Smooth muscle cell (in vitro differentiated cells): ENCODE results near the gene CDK6. TPM values are rescaled to one million over a fixed set of nuclear protein-coding genes. Genes with fewer than 3 reads are reported as not detected.

ENCODE experiments used
- DNase-seq: peaks from one replicate; lab custom pipeline; 2025; ENCODE audit not compliant: unreplicated experiment; lab: John Stamatoyannopoulos, UW
- H2AFZ ChIP-seq: fragments of 200-600 bp; sonication (generic); 2 replicates; pipeline ENCODE4 v1.6.0; 2016; ENCODE audit warnings: antibody characterized with exemption, low read depth, mild to moderate bottlenecking
- H3F3A ChIP-seq: fragments of 200-600 bp; sonication (generic); 2 replicates; pipeline ENCODE4 v1.6.0; 2017; ENCODE audit warnings: antibody characterized with exemption, low read depth
- H3K27ac ChIP-seq: fragments of 200-600 bp; sonication (generic); 2 replicates; pipeline ENCODE4 v1.5.1; 2016; ENCODE audit warnings: low read depth, mild to moderate bottlenecking
- H3K27me3 ChIP-seq: fragments of 200-600 bp; sonication (generic); 2 replicates; pipeline ENCODE4 v1.6.1; 2016; ENCODE audit warnings: low read depth, mild to moderate bottlenecking
- H3K36me3 ChIP-seq: fragments of 200-600 bp; sonication (generic); 2 replicates; pipeline ENCODE4 v1.5.1; 2016; ENCODE audit warnings: low read depth
- H3K4me1 ChIP-seq: fragments of 200-600 bp; sonication (generic); 2 replicates; pipeline ENCODE4 v1.5.1; 2016; ENCODE audit warnings: low read depth
- H3K4me2 ChIP-seq: fragments of 200-600 bp; sonication (generic); 2 replicates; pipeline ENCODE4 v1.6.0; 2016; ENCODE audit warnings: mild to moderate bottlenecking
- H3K4me3 ChIP-seq: fragments of 200-600 bp; sonication (generic); 2 replicates; pipeline ENCODE4 v1.5.1; 2016; ENCODE audit warnings: mild to moderate bottlenecking
- H3K79me2 ChIP-seq: fragments of 200-600 bp; sonication (generic); 2 replicates; pipeline ENCODE4 v1.6.0; 2016; ENCODE audit warnings: low read depth, mild to moderate bottlenecking
- H3K9ac ChIP-seq: fragments of 200-600 bp; sonication (generic); 2 replicates; pipeline ENCODE4 v1.6.0; 2016; ENCODE audit warnings: low read depth
- H3K9me3 ChIP-seq: fragments of 200-600 bp; sonication (generic); replicated peaks from 2 replicates; pipeline ENCODE4 v1.5.1; 2016; ENCODE audit warnings: low read depth
- H4K20me1 ChIP-seq: fragments of 200-600 bp; sonication (generic); 2 replicates; pipeline ENCODE4 v1.6.0; 2016; ENCODE audit warnings: low read depth
- CTCF ChIP-seq: fragments of 200-600 bp; sonication (generic); IDR thresholded peaks from 2 replicates; pipeline ENCODE4 v1.5.1; 2017; ENCODE audit warnings: borderline replicate concordance, mild to moderate bottlenecking, antibody characterized with exemption; ENCODE audit not compliant: insufficient read depth, poor library complexity, severe bottlenecking
- WGBS: methylation state at CpG from one replicate; pipeline ENCODE4 v1.1.7; 2016; ENCODE audit warnings: low lambda C conversion rate; 5-methylcytosine and 5-hydroxymethylcytosine counted together
- polyA plus RNA-seq: library from polyadenylated mRNA; unstranded; fragments of >200 nt; fragmentation: Nextera tagmentation; extraction: Ambion mirVana; gene quantifications from 2 replicates; pipeline ENCODE4 v1.2.1, GENCODE V29; 2016
- total RNA-seq: library from RNA; depleted of rRNA; stranded (reverse); fragments of >200 nt; gene quantifications from 2 replicates; pipeline ENCODE4 v1.2.3, GENCODE V29; 2014

CDK6 gene
- total and polyA plus RNA-seq, 2 experiments from 2014 or later = 34.2 to 99.2 TPM

DNA sequence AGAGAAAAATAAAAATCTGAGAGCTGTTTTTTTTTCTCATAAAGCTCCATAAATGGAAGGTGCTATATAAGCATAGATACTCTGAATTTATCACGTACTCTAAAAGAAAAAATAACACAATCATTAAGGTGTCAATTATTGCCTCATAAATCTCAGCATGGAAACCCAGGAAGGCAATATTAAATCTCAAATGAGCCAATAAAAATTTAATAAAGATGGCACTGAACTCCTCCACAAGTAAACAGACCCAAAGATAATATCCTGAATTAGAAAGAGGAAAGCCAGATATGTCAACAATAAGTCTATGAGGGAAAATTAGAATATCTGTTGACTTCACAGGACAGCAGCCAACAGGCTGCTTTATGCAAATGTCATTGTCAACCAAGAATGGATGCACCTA lies 66.5 kb downstream of the CDK6 start:
- H3K9me3 ChIP-seq = no peaks in the 10 kb centered on the region
- no peak overlapping the region for H3K9ac ChIP-seq
- no peak overlapping the region for H2AFZ ChIP-seq
- H3K4me2 ChIP-seq = no peak overlapping the region
- H3F3A ChIP-seq = peaks cover 17% of the 10 kb centered on the region
- no peak overlapping the region for H3K4me3 ChIP-seq
- WGBS = 91% methylated on average over 1 of the region's 1 CpG
- H3K36me3 ChIP-seq = peaks cover 12% of the 10 kb centered on the region
- peaks cover 78% of the 10 kb centered on the region for H3K79me2 ChIP-seq
- H3K27me3 ChIP-seq = no peaks in the 10 kb centered on the region
- H3K27ac ChIP-seq = peak overlapping the region; percentile 89
- H4K20me1 ChIP-seq = peaks cover 76% of the 10 kb centered on the region
- no peak for DNase-seq
- TF ChIP-seq CTCF = no peak
- H3K4me1 ChIP-seq = peaks cover 23% of the 10 kb centered on the region

DNA sequence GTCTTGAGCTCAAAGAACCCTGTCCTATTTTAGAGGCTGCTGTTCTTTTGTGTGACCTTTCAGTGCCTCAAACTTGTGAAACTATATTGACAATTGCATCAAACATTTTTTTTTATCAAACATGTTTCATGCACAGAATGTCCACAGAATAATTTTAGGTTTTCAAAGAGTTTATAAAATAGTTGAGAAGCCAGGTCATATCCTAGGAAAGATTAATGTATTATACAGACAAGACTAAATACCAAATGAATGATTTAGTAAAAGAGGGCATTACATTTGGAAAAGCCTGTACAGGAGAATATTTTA lies 67.0 kb downstream of the CDK6 start:
- H3K4me2 ChIP-seq = no peak overlapping the region
- H2AFZ ChIP-seq = no peak overlapping the region
- no peak overlapping the region for H3K4me3 ChIP-seq
- peaks cover 12% of the 10 kb centered on the region for H3K36me3 ChIP-seq
- peaks cover 22% of the 10 kb centered on the region for H3F3A ChIP-seq
- H3K27ac ChIP-seq = peak overlapping the region; percentile 89
- H3K4me1 ChIP-seq = peaks cover 25% of the 10 kb centered on the region
- H3K27me3 ChIP-seq = no peaks in the 10 kb centered on the region
- no peak for TF ChIP-seq CTCF
- H4K20me1 ChIP-seq = peaks cover 73% of the 10 kb centered on the region
- no peak for DNase-seq
- no peaks in the 10 kb centered on the region for H3K9me3 ChIP-seq
- peaks cover 78% of the 10 kb centered on the region for H3K79me2 ChIP-seq
- no peak overlapping the region for H3K9ac ChIP-seq

DNA sequence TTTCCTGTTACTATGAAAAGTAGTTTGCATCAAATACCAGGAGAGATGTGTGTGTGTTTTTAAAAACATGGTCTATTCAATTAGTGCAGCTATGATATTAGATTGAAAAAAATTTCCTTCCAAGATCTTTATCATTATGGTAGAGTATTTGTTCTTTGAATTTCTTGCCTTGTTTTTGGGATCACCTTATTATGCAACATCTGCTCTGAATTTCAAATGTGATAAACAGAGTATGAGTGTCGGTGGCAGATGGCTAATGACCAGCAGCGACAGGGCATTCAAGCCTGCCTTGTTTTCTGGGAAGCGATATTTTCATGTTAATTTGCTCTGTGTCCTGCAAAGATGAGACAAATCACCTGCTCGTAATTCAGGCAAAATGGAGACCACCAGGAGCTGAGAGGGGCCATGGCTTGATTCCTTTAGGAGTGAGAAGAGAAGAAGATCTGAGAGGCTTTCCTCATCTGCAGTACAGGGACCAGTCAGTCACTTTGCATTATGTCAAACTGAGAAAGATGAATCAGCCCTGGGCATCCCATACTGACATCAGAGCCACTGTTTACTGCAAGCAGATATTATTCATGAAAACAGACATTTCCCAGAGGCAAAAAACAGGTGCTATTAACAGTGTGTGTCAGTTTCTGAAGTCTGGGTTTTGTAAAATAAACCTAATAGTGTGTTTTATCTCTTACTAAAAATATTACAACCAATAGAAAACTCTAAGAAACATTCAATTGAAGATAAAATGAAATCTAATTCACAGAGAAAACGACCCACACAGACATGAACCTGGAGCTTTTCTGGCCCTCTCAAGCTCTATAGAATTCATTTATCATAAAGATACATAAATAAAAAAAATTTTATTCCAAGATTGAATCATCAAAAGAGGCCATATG lies 67.6 kb downstream of the CDK6 start:
- Histone ChIP-seq H3K4me2 (no peak overlapping the region), H3K36me3 (peaks cover 8% of the 10 kb centered on the region), H3K27me3 (no peaks in the 10 kb centered on the region), H3F3A (peaks cover 25% of the 10 kb centered on the region), H3K4me1 (peaks cover 31% of the 10 kb centered on the region), H3K79me2 (peaks cover 76% of the 10 kb centered on the region), H3K9ac (no peak overlapping the region), H2AFZ (no peak overlapping the region), H3K27ac (peak overlapping the region; percentile 89), H3K9me3 (no peaks in the 10 kb centered on the region), H4K20me1 (peaks cover 72% of the 10 kb centered on the region), H3K4me3 (no peak overlapping the region)
- WGBS = 59% methylated on average over 5 of the region's 5 CpGs
- no peak for DNase-seq
- TF ChIP-seq CTCF = no peak

- Histone ChIP-seq H3K9me3 (no peaks in the 10 kb centered on the region), H3K4me2 (peak overlapping the region; percentile 16), H3K79me2 (peaks cover 78% of the 10 kb centered on the region), H3K27me3 (no peaks in the 10 kb centered on the region), H3F3A (peaks cover 25% of the 10 kb centered on the region), H3K36me3 (no peaks in the 10 kb centered on the region), H3K27ac (peak overlapping the region; percentile 89), H3K4me3 (no peak overlapping the region), H2AFZ (no peak overlapping the region), H3K4me1 (peaks cover 44% of the 10 kb centered on the region), H4K20me1 (peaks cover 72% of the 10 kb centered on the region), H3K9ac (peak overlapping the region; percentile 61)
- TF ChIP-seq CTCF = no peak
- no peak for DNase-seq
Measured at GRCh38 chr7:92767437-92767836, 68.9 kb downstream of the CDK6 start.
